GM18526 (cell line): ENCODE data around the gene DMC1.

ENCODE experiments used
- POLR2A ChIP-seq: IDR thresholded peaks from 3 replicates; pipeline ENCODE4 v1.6.1; 2011; ENCODE audit not compliant: insufficient read length; ENCODE audit errors: extremely low read depth

The DMC1 gene

GRCh38 chr22:38570779-38571364 is 889 bp upstream of the DMC1 start:
- no peak for TF ChIP-seq POLR2A

GRCh38 chr22:38569181-38569971 is 607 bp downstream of the DMC1 start:
- TF ChIP-seq POLR2A = no peak

- no peak for TF ChIP-seq POLR2A
These were observed 2.3 kb downstream of the DMC1 start for GRCh38 chr22:38567531-38568285.

- TF ChIP-seq POLR2A = no peak
These were observed 3.1 kb downstream of the DMC1 start for GRCh38 chr22:38566726-38567504.

- no peak for TF ChIP-seq POLR2A
These were observed 4.5 kb downstream of the DMC1 start for GRCh38 chr22:38565441-38565840.

GRCh38 chr22:38564669-38565068 is 5.3 kb downstream of the DMC1 start:
- TF ChIP-seq POLR2A = no peak

- no peak for TF ChIP-seq POLR2A
These were observed 15.7 kb downstream of the DMC1 start for GRCh38 chr22:38554281-38554680.

- no peak for TF ChIP-seq POLR2A
These were observed 20.7 kb downstream of the DMC1 start for GRCh38 chr22:38549101-38549894.

GRCh38 chr22:38540701-38541100 is 29.3 kb downstream of the DMC1 start:
- no peak for TF ChIP-seq POLR2A

GRCh38 chr22:38531251-38531938 is 38.6 kb downstream of the DMC1 start:
- TF ChIP-seq POLR2A = no peak

- TF ChIP-seq POLR2A = no peak
These were observed 45.6 kb downstream of the DMC1 start for GRCh38 chr22:38524429-38524828.

GRCh38 chr22:38523479-38523878 is 46.5 kb downstream of the DMC1 start:
- no peak for TF ChIP-seq POLR2A

GRCh38 chr22:38523029-38523428 is 47.0 kb downstream of the DMC1 start:
- no peak for TF ChIP-seq POLR2A
